Measurements from ENCODE around the gene LAMB4.
"Not testable (repeated sequence)": the region's sequence is repeated elsewhere in the genome, so short reads cannot be mapped to it uniquely, and the experiment has no call there.

LAMB4 gene

GRCh38 chr7:108051454-108051853 is 78.7 kb downstream of the LAMB4 start:
- DNase-seq (ENCODE audit: low read depth in 2 of 3, low spot score in 1 of 3): no peak

- no peak for DNase-seq (ENCODE audit: low read depth in 2 of 3, low spot score in 1 of 3)
These were observed 80.2 kb downstream of the LAMB4 start for GRCh38 chr7:108049962-108050361.

GRCh38 chr7:108048422-108048821 is 81.7 kb downstream of the LAMB4 start:
- DNase-seq (ENCODE audit: low read depth in 2 of 3, low spot score in 1 of 3): no peak

- DNase-seq (ENCODE audit: low read depth in 2 of 3, low spot score in 1 of 3): no peak
These were observed 83.1 kb downstream of the LAMB4 start for GRCh38 chr7:108046952-108047506.

- DNase-seq (ENCODE audit: low read depth in 2 of 3, low spot score in 1 of 3): no peak
These were observed 84.5 kb downstream of the LAMB4 start for GRCh38 chr7:108045669-108046068.

- no peak for DNase-seq (ENCODE audit: low read depth in 2 of 3, low spot score in 1 of 3)
These were observed 85.0 kb downstream of the LAMB4 start for GRCh38 chr7:108045154-108045553.

- DNase-seq (ENCODE audit: low read depth in 2 of 3, low spot score in 1 of 3): no peak
These were observed 85.8 kb downstream of the LAMB4 start for GRCh38 chr7:108044345-108044744.

GRCh38 chr7:108038986-108039385 is 91.2 kb downstream of the LAMB4 start:
- DNase-seq (ENCODE audit: low read depth in 2 of 3, low spot score in 1 of 3): no peak

- no peak for DNase-seq (ENCODE audit: low read depth in 2 of 3, low spot score in 1 of 3)
These were observed 92.4 kb downstream of the LAMB4 start for GRCh38 chr7:108037741-108038140.

- no peak for DNase-seq (ENCODE audit: low read depth in 2 of 3, low spot score in 1 of 3)
These were observed 93.0 kb downstream of the LAMB4 start for GRCh38 chr7:108037140-108037539.

- DNase-seq (ENCODE audit: low read depth in 2 of 3, low spot score in 1 of 3): no peak
These were observed 95.6 kb downstream of the LAMB4 start for GRCh38 chr7:108034586-108034985.

GRCh38 chr7:108033776-108034497 is 96.2 kb downstream of the LAMB4 start:
- no peak for DNase-seq (ENCODE audit: low read depth in 2 of 3, low spot score in 1 of 3)

GRCh38 chr7:108033309-108033708 is 96.9 kb downstream of the LAMB4 start:
- DNase-seq (ENCODE audit: low read depth in 2 of 3, low spot score in 1 of 3): not testable (repeated sequence)

GRCh38 chr7:108030516-108030915 is 99.6 kb downstream of the LAMB4 start:
- no peak for DNase-seq (ENCODE audit: low read depth in 2 of 3, low spot score in 1 of 3)

GRCh38 chr7:108029034-108029433 is 101.1 kb downstream of the LAMB4 start:
- no peak for DNase-seq (ENCODE audit: low read depth in 2 of 3, low spot score in 1 of 3)

- DNase-seq (ENCODE audit: low read depth in 2 of 3, low spot score in 1 of 3): no peak
These were observed 102.0 kb downstream of the LAMB4 start for GRCh38 chr7:108028111-108028510.

- no peak for DNase-seq (ENCODE audit: low read depth in 2 of 3, low spot score in 1 of 3)
These were observed 102.9 kb downstream of the LAMB4 start for GRCh38 chr7:108027239-108027638.

GRCh38 chr7:108026647-108027046 is 103.5 kb downstream of the LAMB4 start:
- DNase-seq (ENCODE audit: low read depth in 2 of 3, low spot score in 1 of 3): no peak

- DNase-seq (ENCODE audit: low read depth in 2 of 3, low spot score in 1 of 3): no peak
These were observed 104.0 kb downstream of the LAMB4 start for GRCh38 chr7:108026116-108026515.

GRCh38 chr7:108024538-108024937 is 105.6 kb downstream of the LAMB4 start:
- no peak for DNase-seq (ENCODE audit: low read depth in 2 of 3, low spot score in 1 of 3)

GRCh38 chr7:108020585-108020984 is 109.6 kb downstream of the LAMB4 start:
- DNase-seq (ENCODE audit: low read depth in 2 of 3, low spot score in 1 of 3): no peak

GRCh38 chr7:108018668-108019067 is 111.5 kb downstream of the LAMB4 start:
- no peak for DNase-seq (ENCODE audit: low read depth in 2 of 3, low spot score in 1 of 3)

- DNase-seq (ENCODE audit: low read depth in 2 of 3, low spot score in 1 of 3): no peak
These were observed 112.4 kb downstream of the LAMB4 start for GRCh38 chr7:108017776-108018151.
